Heart left ventricle (tissue), 13 donors: ENCODE results near the gene ANAPC1.
"Not testable (repeated sequence)": the region's sequence is repeated elsewhere in the genome, so short reads cannot be mapped to it uniquely, and the experiment has no call there.

Source experiments
- POLR2A ChIP-seq, 2 donors: fragments of 450-650 bp; IDR thresholded peaks; one replicate each; pipeline ENCODE4 v1.6.1; 2017; ENCODE audit warnings: antibody characterized with exemption in 2 of 2, mild to moderate bottlenecking in 2 of 2, moderate library complexity in 2 of 2
- TF ChIP-seq, protein P1 (sequence below), 12 donors: fragments of 200-600 bp; sonication (generic) in 4 of 12; IDR thresholded peaks; one replicate each; pipeline versions ENCODE4 v1.5.0 to v1.8.0; 2018 to 2022; ENCODE audit warnings: antibody characterized with exemption in 12 of 12, mild to moderate bottlenecking in 5 of 12
- donor health status: ischemic (EF 13 %, LVEDD 7.1; RV severe dilation, severe dysfunction).
- donor health status: DM: no; HTN: yes; CAD: no.
- donor health status: DM: no; HTN: no; CAD: no.
- donor health status: ischemic (EF 25% LVEDD 6.9; RV normal size, moderate dysfunction).
- donor health status: ischemic (EF 25% LVEDD 5.7; RV mildly dilated, moderate dysfunction).
- donor health status: ischemic (EF 35%, LVEDD 5.7; RV mildly dilated, moderate dysfunction).
- donor health status: nonischemic (EF 11% LVEDD 7.7; RV severe dilation, severe dysfunction).
- donor health status: DM: yes; HTN: yes; CAD: no.
- donor health status: PGD.
- donor health status: ischemic (EF 29% LVEDD 5.4; RV normal size, mild dysfunction).
- donor health status: nonischemic (EF 23%, LVEDD 6.1; RV moderate dilation, normal function).

DNA sequence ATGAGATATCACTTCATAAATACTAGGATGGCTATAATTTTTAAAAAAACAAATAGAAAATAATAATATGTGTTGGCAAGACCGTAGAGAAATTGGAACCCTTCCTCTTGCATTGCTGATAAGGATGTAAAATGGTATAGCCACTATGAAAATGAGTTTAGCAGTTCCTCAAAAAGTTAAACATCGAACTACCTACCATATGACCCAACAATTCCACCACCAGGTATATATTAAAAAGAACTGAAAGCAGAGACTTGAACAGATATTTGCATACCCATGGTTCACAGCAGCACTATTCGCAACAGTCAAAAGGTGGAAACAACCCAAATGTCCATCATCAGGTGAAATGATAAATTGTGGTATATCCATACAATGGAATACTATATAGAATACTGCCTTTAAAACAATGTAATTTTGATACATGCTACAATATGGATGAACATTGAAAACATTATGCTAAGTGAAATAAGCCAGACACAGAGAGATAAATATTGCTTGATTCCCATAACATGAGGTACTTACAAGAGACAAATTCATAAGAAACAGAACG is 55.7 kb downstream of the ANAPC1 start:
- TF ChIP-seq POLR2A (IDR thresholded peaks at IDR 0.05), result not testable (repeated sequence)
- TF ChIP-seq, protein P1, sequence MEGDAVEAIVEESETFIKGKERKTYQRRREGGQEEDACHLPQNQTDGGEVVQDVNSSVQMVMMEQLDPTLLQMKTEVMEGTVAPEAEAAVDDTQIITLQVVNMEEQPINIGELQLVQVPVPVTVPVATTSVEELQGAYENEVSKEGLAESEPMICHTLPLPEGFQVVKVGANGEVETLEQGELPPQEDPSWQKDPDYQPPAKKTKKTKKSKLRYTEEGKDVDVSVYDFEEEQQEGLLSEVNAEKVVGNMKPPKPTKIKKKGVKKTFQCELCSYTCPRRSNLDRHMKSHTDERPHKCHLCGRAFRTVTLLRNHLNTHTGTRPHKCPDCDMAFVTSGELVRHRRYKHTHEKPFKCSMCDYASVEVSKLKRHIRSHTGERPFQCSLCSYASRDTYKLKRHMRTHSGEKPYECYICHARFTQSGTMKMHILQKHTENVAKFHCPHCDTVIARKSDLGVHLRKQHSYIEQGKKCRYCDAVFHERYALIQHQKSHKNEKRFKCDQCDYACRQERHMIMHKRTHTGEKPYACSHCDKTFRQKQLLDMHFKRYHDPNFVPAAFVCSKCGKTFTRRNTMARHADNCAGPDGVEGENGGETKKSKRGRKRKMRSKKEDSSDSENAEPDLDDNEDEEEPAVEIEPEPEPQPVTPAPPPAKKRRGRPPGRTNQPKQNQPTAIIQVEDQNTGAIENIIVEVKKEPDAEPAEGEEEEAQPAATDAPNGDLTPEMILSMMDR (IDR thresholded peaks at IDR 0.05), result not testable (repeated sequence)
